ENCODE measurements around the gene POU2AF2. TPM values are rescaled to one million over a fixed set of nuclear protein-coding genes. Genes with fewer than 3 reads are reported as not detected.

Gene POU2AF2
- polyA plus RNA-seq, 3 donors = not detected

- H3K27me3 ChIP-seq (ENCODE audit: control insufficient read depth in 2 of 2, insufficient read depth in 2 of 2, low read length in 2 of 2) = no peaks in the 10 kb centered on the region
- H3K27ac Mint-ChIP-seq = no peak overlapping the region
- 88% methylated on average over 2 of the region's 4 CpGs for WGBS (ENCODE audit: insufficient coverage)
- H3K4me3 Mint-ChIP-seq = no peak overlapping the region
- H3K9me3 ChIP-seq (replicated peaks in 1 of 2; ENCODE audit: control insufficient read depth in 1 of 2, insufficient read depth in 1 of 2, low read length in 2 of 2) = no peaks in the 10 kb centered on the region
- no peak overlapping the region for H2AFZ ChIP-seq (ENCODE audit: insufficient read depth, low read depth, low read length, poor library complexity, severe bottlenecking)
- H3K27ac ChIP-seq (ENCODE audit: low read depth in 1 of 2, low read length in 2 of 2) = no peak overlapping the region
- H4K20me1 ChIP-seq (ENCODE audit: insufficient read depth, low read length) = no peaks in the 10 kb centered on the region
- no peak overlapping the region for H3K4me2 ChIP-seq (replicated peaks; ENCODE audit: extremely low read depth, low read length, poor library complexity, severe bottlenecking)
- no peak overlapping the region for H3K9ac ChIP-seq (ENCODE audit: insufficient read depth, low read length, poor library complexity, severe bottlenecking)
- H3K27me3 Mint-ChIP-seq (ENCODE audit: low read depth in 3 of 3) = peaks cover 0 to 7% (median 0%) of the 10 kb centered on the region in 3 donors
- no peaks in the 10 kb centered on the region for H3K9me3 Mint-ChIP-seq
- no peak for DNase-seq
- no peaks in the 10 kb centered on the region for H3K4me1 Mint-ChIP-seq
- no peak for TF ChIP-seq CTCF (IDR thresholded peaks at IDR 0.05)
- intact Hi-C loops (cut with micrococcal nuclease) = no loop called here
- no peak overlapping the region for H3K4me3 ChIP-seq (replicated peaks in 1 of 3; ENCODE audit: low read depth in 2 of 3, low read length in 3 of 3)
- H3K4me1 ChIP-seq (ENCODE audit: control insufficient read depth in 1 of 2, insufficient read depth in 2 of 2, low read length in 2 of 2) = no peaks in the 10 kb centered on the region
- H3K36me3 ChIP-seq (replicated peaks in 1 of 2; ENCODE audit: control insufficient read depth in 1 of 2, insufficient read depth in 2 of 2, low read length in 2 of 2) = no peaks in the 10 kb centered on the region
- no peaks in the 10 kb centered on the region for H3K79me2 ChIP-seq (ENCODE audit: insufficient read depth, low read length)
- no peaks in the 10 kb centered on the region for H3K36me3 Mint-ChIP-seq
These were observed 81.3 kb downstream of the POU2AF2 start for GRCh38 chr11:111326824-111327223.

- Histone ChIP-seq H3K9me3 (replicated peaks in 1 of 2; ENCODE audit: control insufficient read depth in 1 of 2, insufficient read depth in 1 of 2, low read length in 2 of 2) (no peaks in the 10 kb centered on the region), H3K4me1 (ENCODE audit: control insufficient read depth in 1 of 2, insufficient read depth in 2 of 2, low read length in 2 of 2) (no peaks in the 10 kb centered on the region), H3K4me3 (replicated peaks in 1 of 3; ENCODE audit: low read depth in 2 of 3, low read length in 3 of 3) (no peak overlapping the region), H2AFZ (ENCODE audit: insufficient read depth, low read depth, low read length, poor library complexity, severe bottlenecking) (no peak overlapping the region), H4K20me1 (ENCODE audit: insufficient read depth, low read length) (no peaks in the 10 kb centered on the region), H3K9ac (ENCODE audit: insufficient read depth, low read length, poor library complexity, severe bottlenecking) (no peak overlapping the region), H3K27ac (ENCODE audit: low read depth in 1 of 2, low read length in 2 of 2) (no peak overlapping the region), H3K79me2 (ENCODE audit: insufficient read depth, low read length) (no peaks in the 10 kb centered on the region), H3K36me3 (replicated peaks in 1 of 2; ENCODE audit: control insufficient read depth in 1 of 2, insufficient read depth in 2 of 2, low read length in 2 of 2) (no peaks in the 10 kb centered on the region), H3K4me2 (replicated peaks; ENCODE audit: extremely low read depth, low read length, poor library complexity, severe bottlenecking) (no peak overlapping the region), H3K27me3 (ENCODE audit: control insufficient read depth in 2 of 2, insufficient read depth in 2 of 2, low read length in 2 of 2) (no peaks in the 10 kb centered on the region)
- no peak overlapping the region for H3K4me3 Mint-ChIP-seq
- H3K27me3 Mint-ChIP-seq (ENCODE audit: low read depth in 3 of 3) = peaks cover 0 to 7% (median 0%) of the 10 kb centered on the region in 3 donors
- intact Hi-C loops (cut with micrococcal nuclease) = no loop called here
- H3K27ac Mint-ChIP-seq = no peak overlapping the region
- no peaks in the 10 kb centered on the region for H3K4me1 Mint-ChIP-seq
- H3K9me3 Mint-ChIP-seq = no peaks in the 10 kb centered on the region
- 92% methylated on average over 7 of the region's 8 CpGs for WGBS (ENCODE audit: insufficient coverage)
- TF ChIP-seq CTCF (IDR thresholded peaks at IDR 0.05) = no peak
- no peak for DNase-seq
- no peaks in the 10 kb centered on the region for H3K36me3 Mint-ChIP-seq
These were observed 82.5 kb downstream of the POU2AF2 start for GRCh38 chr11:111327908-111328624.

Measured in CD14-positive monocyte (primary cell).